LoVo (cell line): Measurements from ENCODE around the gene KLC1.
A peak's percentile ranks its signal among the peaks of the same experiment; 100 is the strongest.
"Not testable (repeated sequence)": the region's sequence is repeated elsewhere in the genome, so short reads cannot be mapped to it uniquely, and the experiment has no call there.

Source experiments
- DNase-seq: peaks from one replicate; pipeline ENCODE4 v3.0.0-alpha.2; 2016; ENCODE audit warnings: low spot score

KLC1 gene

GRCh38 chr14:103628684-103629502 is at the start of gene KLC1:
KLC1 (plus strand) TSS chr14:103629211; CDS start chr14:103654565, 25,354 bp downstream.
- DNase-seq, result peak; percentile 80

DNA sequence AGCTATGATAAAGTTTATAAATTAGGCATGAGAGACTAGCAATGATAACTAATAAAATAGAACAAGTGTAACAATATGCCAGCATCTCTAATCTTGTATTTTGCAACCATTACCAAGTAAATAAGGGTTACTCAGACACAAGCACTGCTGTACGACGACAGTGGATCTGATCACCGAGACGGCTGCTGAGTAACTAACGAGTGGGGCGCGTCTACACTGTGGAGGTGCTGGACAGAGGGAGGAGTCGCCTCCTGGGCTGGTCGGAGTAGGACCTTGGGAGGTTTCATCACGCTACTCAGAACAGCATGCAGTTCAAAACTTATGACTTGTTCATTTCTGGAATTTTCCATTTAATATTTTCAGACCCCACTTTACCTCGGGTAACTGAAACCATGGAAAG is 47.8 kb upstream of the KLC1 start:
- DNase-seq, result no peak

- DNase-seq, result no peak
These were observed 46.9 kb upstream of the KLC1 start for GRCh38 chr14:103581954-103582703.

DNA sequence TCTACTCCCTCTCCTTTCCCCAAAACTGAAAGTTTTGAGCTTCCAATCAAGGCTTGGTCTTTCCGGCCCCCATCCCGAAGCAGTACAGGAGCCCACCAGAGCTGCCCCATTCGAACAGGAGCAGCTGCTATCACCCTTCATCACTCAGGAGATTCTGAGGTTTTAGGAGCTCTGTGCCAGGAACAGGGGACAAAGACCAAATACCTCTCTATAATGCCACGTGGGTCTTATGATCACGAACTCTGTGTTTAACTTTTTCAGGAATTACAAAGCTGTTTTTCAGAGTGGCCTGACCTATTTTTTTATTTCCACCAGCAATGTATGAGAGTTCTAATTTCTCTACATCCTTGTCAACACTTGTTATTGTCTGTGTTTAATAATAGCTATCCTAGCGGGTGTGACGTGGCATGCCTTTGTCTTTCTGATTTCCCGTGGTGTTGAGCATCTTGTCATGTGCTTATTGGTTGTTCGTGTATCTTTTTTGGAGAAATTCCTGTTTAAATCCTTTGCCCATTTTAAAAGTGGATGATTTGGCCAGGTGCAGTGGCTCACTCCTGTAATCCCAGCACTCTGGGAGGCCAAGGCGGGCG is 44.6 kb upstream of the KLC1 start:
- DNase-seq, result no peak

GRCh38 chr14:103593577-103593976 is 35.4 kb upstream of the KLC1 start:
- no peak for DNase-seq

DNA sequence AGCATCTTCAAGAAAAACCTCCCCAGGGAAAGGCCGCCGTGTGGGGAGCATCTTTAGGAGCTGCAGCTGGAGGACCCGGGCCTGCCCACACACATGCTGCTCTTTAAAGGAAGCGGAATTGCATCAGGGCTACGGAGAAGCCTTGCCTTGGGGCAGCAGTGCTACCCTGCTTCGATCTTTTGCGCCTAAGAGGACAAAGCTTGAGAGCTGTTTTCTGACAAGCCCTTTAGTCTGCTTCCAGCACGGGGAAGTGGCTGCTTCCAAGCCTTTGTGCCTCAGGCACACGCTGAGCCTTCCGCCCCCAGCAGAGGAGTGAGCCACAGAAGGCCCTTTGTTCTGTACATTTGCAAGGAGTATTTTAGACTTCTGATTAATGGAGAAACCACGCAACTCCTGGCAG is 34.7 kb upstream of the KLC1 start:
- no peak for DNase-seq

DNA sequence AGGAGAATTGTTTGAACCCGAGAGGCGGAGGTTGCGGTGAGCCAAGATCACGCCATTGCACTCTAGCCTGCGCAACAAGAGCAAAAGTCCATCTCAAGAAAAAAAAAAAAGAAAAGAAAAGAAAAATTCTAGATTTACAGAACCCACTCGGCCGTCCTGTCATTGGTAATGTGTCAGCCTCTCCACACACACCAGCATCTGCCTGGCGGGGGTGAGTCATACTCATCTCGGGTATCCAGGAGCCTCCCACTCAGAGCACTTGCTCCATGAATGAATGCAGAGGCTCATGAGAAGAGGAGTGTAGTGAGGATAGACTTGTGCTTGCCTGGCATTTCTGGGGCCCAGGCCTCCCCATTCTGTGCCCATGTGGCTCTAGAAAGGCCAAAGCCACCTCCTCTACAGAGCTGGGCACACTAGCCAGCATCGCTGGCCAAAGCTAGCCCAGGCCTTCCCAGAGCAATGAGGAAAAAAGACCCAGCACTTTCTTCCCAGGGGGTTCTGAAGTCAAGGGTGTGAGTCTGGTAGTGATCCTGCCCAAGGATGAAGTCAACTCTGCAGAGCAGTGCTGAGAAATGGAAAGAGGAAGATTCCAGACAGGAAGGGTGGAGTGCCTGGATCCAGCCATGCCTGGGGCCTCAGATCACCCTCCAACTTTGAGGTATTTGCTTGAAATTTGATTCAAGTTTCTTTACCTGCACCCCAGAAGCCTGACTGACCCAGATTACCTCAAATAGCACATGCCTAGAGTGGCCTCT is 31.2 kb upstream of the KLC1 start:
- DNase-seq, result no peak

DNA sequence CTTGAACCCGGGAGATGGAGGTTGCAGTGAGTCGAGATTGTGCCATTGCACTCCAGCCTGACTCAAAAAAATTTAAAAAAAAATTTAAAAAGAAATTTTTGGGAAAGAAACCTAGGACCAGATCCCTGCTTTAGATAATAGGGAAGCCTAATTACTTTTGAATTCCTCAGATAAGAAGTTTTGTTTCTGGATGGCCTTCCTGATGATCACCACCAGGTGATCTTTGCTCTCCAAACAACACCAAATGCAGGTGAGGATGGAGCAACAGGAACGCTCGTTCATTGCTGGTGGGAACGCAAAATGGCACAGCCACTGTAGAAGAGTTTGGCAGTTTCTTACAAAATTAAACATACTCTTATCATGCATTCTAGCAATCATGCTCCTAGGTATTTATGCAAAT is 28.5 kb upstream of the KLC1 start:
- no peak for DNase-seq

- DNase-seq, result no peak
These were observed 24.4 kb upstream of the KLC1 start for GRCh38 chr14:103604620-103605019.

DNA sequence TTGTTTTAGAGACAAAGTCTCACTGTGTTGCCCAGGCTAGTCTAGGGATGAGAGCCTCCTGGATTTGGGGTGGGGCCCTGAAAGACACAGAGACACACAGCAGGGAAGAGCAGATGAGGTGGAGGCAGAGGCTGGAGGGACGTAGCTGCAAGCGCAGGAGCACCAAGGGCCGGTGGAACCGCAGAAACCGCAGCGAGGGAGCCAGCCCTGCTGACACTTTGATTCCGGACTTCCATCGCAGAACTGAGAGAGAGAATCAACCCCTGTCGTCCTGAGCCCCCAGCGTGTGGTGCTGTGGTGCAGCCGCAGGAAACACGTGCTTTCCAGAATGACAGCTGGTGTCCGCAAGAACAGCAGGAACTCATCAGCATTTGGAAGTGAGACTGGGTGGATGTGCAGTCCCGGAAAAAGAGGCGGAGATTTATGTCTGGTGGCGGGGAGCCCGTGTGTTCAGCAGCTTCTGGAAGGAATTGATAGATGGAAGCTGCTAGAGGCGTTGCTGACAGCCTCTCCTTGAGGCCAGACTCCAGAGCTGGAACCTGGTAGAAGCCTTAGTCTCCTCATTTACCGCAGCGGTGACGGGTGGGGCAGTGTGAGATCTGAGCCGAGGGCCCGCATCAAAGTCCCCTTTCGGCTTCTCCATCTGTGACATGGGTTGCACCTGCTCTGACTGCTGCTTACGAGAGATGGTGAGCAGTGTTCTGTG is 21.9 kb upstream of the KLC1 start:
- no peak for DNase-seq

- DNase-seq, result no peak
These were observed 21.2 kb upstream of the KLC1 start for GRCh38 chr14:103607822-103608221.

DNA sequence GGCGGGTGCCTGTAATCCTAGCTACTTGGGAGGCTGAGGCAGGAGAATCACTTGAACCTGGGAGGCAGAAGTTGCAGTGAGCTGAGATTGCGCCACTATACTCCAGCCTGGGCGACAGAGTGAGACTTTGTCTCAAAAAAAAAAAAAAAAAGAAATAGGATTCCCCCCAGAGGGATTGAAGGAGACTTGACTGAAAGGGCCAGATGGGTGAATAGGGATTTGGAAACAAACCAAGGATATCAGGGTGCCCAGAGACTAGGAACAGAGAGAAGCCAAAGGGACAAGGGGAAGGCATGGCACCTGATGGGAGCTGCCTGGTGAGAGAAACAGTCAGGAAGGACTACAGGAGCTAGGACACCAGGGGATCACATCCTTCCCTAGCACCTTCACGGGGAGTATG is 19.9 kb upstream of the KLC1 start:
- DNase-seq, result not testable (repeated sequence)

DNA sequence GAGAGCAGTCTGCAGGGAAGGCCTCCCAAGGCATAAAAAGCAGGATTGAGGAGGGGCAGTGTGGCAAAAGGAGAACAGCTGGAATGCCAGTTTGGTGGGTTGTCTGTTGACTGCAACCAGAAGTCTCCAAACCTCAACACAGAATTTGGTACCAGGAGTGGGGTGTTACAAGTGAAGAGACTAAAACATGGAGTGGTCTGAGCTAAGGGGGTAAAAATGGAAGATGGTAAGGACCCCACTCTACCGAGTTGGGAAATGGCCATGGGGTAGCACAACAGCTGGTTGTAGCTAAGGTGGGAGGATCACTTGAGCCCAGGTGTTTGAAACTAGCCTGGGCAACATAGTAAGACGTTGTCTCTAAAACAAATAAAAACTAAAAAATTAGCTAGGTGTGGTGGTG is 17.8 kb upstream of the KLC1 start:
- no peak for DNase-seq

DNA sequence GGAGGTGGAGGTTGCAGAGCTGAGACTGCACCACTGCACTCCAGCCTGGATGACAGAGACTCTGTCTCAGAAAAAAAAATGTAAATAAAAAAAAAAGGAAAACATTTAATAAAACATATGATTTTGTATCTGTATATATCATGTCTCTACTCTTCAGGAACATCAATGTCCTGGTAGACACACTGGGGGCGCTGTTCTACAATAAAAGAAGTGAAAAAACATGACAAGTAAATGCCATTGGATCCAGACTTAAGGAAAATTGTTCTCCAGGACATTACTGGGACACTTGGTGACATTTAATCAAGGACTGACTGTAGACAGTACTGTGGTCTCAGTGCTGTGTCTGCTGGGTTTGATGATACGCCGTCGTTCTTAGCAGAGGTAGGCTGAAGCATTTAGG is 15.5 kb upstream of the KLC1 start:
- no peak for DNase-seq

DNA sequence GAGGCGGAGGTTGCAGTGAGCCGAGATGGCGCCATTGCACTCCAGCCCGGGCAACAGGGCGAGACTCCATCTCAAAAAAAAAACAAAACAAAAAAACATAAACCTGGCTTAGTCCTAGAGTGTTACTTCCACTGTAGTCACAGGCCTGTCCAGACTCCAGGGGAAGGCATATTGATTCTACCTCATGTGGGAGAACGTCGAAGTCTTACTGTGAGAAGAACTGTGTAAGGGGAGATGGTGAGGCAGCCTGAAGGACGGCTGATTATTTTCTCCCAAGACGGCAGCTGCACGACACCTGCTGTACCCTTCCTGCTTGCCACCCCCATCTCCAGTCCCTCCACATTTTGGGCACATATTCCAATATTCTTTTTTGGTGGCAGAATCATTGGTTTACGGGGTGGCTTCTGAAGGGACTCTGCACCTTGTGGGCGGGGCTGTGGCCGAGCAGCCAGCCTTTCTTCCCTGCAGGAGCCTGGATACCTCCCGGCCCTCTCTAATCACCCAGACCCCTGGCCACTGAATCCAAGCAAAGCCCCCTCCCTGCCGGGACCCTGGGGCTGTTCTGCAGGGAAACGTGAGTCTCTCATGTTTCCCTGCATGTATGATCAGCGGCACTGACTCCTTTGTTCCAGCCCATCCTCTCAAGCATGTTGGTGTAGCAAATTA is 12.2 kb upstream of the KLC1 start:
- DNase-seq, result no peak

- no peak for DNase-seq
These were observed 10.0 kb upstream of the KLC1 start for GRCh38 chr14:103619057-103619456.

GRCh38 chr14:103621860-103622259 is 7.2 kb upstream of the KLC1 start:
- DNase-seq, result no peak

DNA sequence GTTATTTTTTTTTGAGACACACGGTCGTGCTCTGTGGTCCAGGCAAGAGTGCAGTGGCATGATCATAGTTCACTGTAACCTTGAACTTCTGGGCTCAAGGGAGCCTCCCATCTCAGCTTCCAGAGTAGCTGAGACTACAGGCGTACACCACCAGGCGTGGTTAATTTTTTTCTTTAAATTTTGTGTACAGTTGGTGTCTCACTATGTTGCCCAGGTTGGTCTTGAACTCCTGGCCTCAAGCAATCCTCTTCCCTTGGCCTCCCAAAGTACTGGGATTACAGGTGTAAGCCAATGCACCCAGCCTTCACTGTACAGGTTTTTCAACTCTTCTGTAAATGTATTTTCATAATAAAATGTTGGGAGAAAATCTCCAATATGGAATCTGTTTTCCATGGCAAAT is 5.7 kb upstream of the KLC1 start:
- DNase-seq, result no peak

GRCh38 chr14:103623883-103624482 is 5.0 kb upstream of the KLC1 start:
- no peak for DNase-seq

- DNase-seq, result peak; percentile 87
These were observed 4.2 kb upstream of the KLC1 start for GRCh38 chr14:103624860-103625259.
